Activated B cell treated with CpG ODN at 0.5 μM for 24 hours (primary cell): Measurements from ENCODE around the gene AQP10. TPM values are rescaled to one million over a fixed set of nuclear protein-coding genes. Genes with fewer than 3 reads are reported as not detected.

Experiments
- ATAC-seq: fragments of 200-7000 bp; cut with Tn5 transposase; one replicate; pipeline ENCODE4 v1.10.0; 2021; ENCODE audit warnings: low read depth, mild to moderate bottlenecking, moderate library complexity
- CTCF ChIA-PET: fragments of 350-600 bp; sonication (Branson Sonifier 250); formaldehyde crosslinking; loops from one replicate; lab custom pipeline; 2021; ENCODE audit warnings: antibody characterized with exemption; lab: Charles Lee
- POLR2A ChIA-PET: fragments of 350-600 bp; sonication (Branson Sonifier 250); formaldehyde crosslinking; loops from one replicate; lab custom pipeline; 2021; ENCODE audit warnings: antibody characterized with exemption; lab: Charles Lee
- DNase-seq: peaks from one replicate; pipeline ENCODE4 v3.0.0; 2022
- H3K27ac Mint-ChIP-seq: one replicate; pipeline ENCODE4 v1.8.0; 2020; ENCODE audit warnings: mixed read lengths
- H3K27me3 Mint-ChIP-seq: one replicate; pipeline ENCODE4 v1.8.0; 2021; ENCODE audit warnings: mixed read lengths
- H3K36me3 Mint-ChIP-seq: one replicate; pipeline ENCODE4 v1.8.0; 2021; ENCODE audit warnings: low read depth, mixed read lengths
- H3K4me1 Mint-ChIP-seq: one replicate; pipeline ENCODE4 v1.8.0; 2021; ENCODE audit warnings: mixed read lengths
- H3K4me3 Mint-ChIP-seq: one replicate; pipeline ENCODE4 v1.8.0; 2020; ENCODE audit warnings: mild to moderate bottlenecking, mixed read lengths
- H3K9me3 Mint-ChIP-seq: one replicate; pipeline ENCODE4 v1.8.0; 2020; ENCODE audit warnings: mixed read lengths
- intact Hi-C: fragments of 100-400 bp; cut with micrococcal nuclease; formaldehyde crosslinking; loops from one replicate; pipeline ENCODE4 v1.15.1; 2024
- total RNA-seq: library from RNA; stranded (reverse); gene quantifications from 2 replicates; pipeline ENCODE4 v1.2.3, GENCODE V29; 2022
- TF ChIP-seq, protein P1 (sequence below): fragments of 200-600 bp; IDR thresholded peaks from one replicate; pipeline ENCODE4 v1.8.0; 2022; ENCODE audit warnings: antibody characterized with exemption, mild to moderate bottlenecking

The AQP10 gene
- total RNA-seq, 1 donor from 2014 or later = not detected

DNA sequence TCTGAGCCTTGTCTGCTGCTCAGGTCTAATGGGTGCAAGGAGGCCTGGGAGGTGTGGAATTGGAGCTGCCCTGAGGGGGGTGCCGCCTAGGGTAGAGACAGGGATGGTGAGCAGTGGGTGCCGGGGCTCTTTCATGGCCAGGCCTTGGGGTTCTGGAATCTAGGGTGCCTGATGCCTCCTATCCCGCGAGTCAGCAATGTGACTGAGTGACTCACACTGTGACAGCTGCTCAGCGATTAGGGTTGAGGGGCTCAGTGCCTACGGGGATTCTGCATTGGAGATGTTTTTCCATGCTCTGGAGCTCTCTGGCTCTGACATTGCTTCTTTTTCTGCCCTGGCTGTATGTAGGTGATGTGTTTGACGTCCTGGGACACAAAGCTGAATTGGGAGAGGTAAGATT, 21.2 kb downstream of the AQP10 start:
- Mint-ChIP-seq H3K36me3 (peaks cover 91% of the 10 kb centered on the region), H3K4me3 (no peak overlapping the region), H3K4me1 (peaks cover 9% of the 10 kb centered on the region), H3K9me3 (no peaks in the 10 kb centered on the region), H3K27ac (peak overlapping the region; percentile 53), H3K27me3 (no peaks in the 10 kb centered on the region)
- intact Hi-C loops = no loop called here
- DNase-seq (no peak), ATAC-seq (no peak)
- CTCF ChIA-PET = no interaction called here
- POLR2A ChIA-PET = no interaction called here
- TF ChIP-seq, protein P1, sequence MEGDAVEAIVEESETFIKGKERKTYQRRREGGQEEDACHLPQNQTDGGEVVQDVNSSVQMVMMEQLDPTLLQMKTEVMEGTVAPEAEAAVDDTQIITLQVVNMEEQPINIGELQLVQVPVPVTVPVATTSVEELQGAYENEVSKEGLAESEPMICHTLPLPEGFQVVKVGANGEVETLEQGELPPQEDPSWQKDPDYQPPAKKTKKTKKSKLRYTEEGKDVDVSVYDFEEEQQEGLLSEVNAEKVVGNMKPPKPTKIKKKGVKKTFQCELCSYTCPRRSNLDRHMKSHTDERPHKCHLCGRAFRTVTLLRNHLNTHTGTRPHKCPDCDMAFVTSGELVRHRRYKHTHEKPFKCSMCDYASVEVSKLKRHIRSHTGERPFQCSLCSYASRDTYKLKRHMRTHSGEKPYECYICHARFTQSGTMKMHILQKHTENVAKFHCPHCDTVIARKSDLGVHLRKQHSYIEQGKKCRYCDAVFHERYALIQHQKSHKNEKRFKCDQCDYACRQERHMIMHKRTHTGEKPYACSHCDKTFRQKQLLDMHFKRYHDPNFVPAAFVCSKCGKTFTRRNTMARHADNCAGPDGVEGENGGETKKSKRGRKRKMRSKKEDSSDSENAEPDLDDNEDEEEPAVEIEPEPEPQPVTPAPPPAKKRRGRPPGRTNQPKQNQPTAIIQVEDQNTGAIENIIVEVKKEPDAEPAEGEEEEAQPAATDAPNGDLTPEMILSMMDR = no peak

DNA sequence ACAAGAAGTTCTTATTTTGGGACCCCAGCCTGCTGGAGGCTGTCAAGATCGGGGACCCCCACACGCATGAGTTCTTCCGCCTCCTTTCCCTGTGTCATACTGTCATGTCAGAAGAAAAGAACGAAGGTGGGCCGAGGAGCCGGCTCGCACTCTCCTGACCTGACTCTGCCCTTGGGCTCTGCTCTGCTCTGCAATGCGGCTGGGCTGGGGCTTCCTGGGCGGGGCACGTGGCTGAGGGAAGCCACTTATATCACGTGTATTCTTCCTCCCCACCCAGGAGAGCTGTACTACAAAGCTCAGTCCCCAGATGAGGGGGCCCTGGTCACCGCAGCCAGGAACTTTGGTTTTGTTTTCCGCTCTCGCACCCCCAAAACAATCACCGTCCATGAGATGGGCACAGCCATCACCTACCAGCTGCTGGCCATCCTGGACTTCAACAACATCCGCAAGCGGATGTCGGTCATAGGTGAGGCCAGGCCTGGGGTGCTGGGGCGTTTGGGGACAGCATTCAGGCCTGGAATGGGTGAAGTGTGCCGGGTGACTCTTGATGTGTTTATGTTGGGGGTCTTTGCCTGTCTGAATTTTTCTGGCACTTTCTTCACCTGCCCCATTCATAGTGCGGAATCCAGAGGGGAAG, 22.1 kb downstream of the AQP10 start:
- Mint-ChIP-seq H3K9me3 (no peaks in the 10 kb centered on the region), H3K27ac (no peak overlapping the region), H3K4me3 (no peak overlapping the region), H3K4me1 (peaks cover 9% of the 10 kb centered on the region), H3K27me3 (no peaks in the 10 kb centered on the region), H3K36me3 (peaks cover 92% of the 10 kb centered on the region)
- ATAC-seq = no peak
- TF ChIP-seq, protein P1 = no peak
- ChIA-PET CTCF (no interaction called here), POLR2A (no interaction called here)
- DNase-seq = no peak
- intact Hi-C loops = no loop called here

DNA sequence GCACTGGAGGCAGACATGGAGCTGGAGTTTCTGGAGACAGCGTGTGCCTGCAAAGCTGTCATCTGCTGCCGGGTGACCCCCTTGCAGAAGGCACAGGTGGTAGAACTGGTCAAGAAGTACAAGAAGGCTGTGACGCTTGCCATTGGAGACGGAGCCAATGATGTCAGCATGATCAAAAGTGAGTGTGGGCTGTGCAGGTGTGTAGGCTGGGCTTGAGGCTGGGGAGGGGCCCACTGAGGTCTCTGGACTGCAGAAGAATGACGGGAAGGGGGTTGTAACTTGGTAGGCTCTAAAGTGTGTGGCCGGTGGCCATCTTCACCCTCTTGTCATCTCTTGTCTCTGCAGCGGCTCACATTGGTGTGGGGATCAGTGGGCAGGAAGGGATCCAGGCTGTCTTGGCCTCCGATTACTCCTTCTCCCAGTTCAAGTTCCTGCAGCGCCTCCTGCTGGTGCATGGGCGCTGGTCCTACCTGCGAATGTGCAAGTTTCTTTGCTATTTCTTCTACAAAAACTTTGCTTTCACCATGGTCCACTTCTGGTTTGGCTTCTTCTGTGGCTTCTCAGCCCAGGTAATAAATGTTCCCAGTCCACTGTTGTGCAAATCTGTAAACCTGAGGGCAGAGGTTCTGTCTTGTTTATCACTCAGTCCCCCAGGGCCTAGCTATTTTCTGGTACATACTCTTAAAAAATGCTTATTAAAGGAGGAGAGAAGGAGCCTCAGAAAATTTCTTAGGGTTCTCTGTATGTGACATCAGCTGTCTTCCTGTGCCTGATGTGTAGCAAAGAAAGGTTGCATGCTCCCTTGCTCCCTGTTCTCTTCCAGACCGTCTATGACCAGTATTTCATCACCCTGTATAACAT, 24.3 kb downstream of the AQP10 start:
- intact Hi-C loops = no loop called here
- ATAC-seq = peak; percentile 31
- H3K9me3 Mint-ChIP-seq = no peaks in the 10 kb centered on the region
- no peak overlapping the region for H3K4me3 Mint-ChIP-seq
- TF ChIP-seq, protein P1 = no peak
- H3K27ac Mint-ChIP-seq = no peak overlapping the region
- CTCF ChIA-PET = interaction anchor here (0.6 to 2.3 kb wide), 3 partner anchors 10 to 134 kb away, joined by 3 to 14 read pairs (median 4); no protein-coding TSS in a partner anchor
- H3K36me3 Mint-ChIP-seq = peaks cover 92% of the 10 kb centered on the region
- H3K27me3 Mint-ChIP-seq = no peaks in the 10 kb centered on the region
- peaks cover 9% of the 10 kb centered on the region for H3K4me1 Mint-ChIP-seq
- no peak for DNase-seq
- POLR2A ChIA-PET = no interaction called here

DNA sequence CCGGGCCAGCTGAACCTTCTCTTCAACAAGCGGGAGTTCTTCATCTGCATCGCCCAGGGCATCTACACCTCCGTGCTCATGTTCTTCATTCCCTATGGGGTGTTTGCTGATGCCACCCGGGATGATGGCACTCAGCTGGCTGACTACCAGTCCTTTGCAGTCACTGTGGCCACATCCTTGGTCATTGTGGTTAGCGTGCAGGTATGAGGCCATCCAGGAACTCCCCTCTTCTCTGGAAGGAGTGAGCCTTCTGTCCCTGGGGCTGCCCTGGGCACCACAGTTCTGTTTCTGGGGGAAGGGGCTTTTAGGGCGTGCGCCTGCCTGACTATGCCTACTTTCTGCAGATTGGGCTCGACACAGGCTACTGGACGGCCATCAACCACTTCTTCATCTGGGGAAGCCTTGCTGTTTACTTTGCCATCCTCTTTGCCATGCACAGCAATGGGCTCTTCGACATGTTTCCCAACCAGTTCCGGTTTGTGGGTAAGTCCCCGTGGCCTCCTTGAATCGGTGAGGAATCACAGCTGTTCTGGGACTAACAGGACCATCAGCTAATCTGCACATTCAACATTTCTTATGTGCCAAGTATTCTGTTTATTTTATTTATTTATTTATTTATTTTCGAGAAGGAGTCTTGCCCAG, 25.5 kb downstream of the AQP10 start:
- TF ChIP-seq, protein P1 = no peak
- Mint-ChIP-seq H3K27ac (no peak overlapping the region), H3K36me3 (peaks cover 80% of the 10 kb centered on the region), H3K4me3 (no peak overlapping the region), H3K4me1 (peaks cover 9% of the 10 kb centered on the region), H3K9me3 (no peaks in the 10 kb centered on the region), H3K27me3 (peaks cover 2% of the 10 kb centered on the region)
- intact Hi-C loops = no loop called here
- ChIA-PET POLR2A (interaction anchor here (0.5 kb wide), 1 partner anchor 91 kb away, joined by 3 read pairs; no protein-coding TSS in a partner anchor), CTCF (interaction anchor here (1.2 to 1.7 kb wide), 2 partner anchors 12 to 133 kb away, joined by 4 to 6 read pairs; no protein-coding TSS in a partner anchor)
- no peak for ATAC-seq
- no peak for DNase-seq
